22Rv1 (cell line): ENCODE results near the gene RFTN1.

Source experiments
- ZFX ChIP-seq: fragments of 450-650 bp; IDR thresholded peaks from 2 replicates; pipeline ENCODE4 v1.6.1; 2017; ENCODE audit warnings: antibody characterized with exemption, borderline replicate concordance
- TF ChIP-seq, protein P1 (sequence below): fragments of 450-650 bp; IDR thresholded peaks from 2 replicates; pipeline ENCODE4 v1.5.1; 2017; ENCODE audit warnings: mild to moderate bottlenecking

DNA sequence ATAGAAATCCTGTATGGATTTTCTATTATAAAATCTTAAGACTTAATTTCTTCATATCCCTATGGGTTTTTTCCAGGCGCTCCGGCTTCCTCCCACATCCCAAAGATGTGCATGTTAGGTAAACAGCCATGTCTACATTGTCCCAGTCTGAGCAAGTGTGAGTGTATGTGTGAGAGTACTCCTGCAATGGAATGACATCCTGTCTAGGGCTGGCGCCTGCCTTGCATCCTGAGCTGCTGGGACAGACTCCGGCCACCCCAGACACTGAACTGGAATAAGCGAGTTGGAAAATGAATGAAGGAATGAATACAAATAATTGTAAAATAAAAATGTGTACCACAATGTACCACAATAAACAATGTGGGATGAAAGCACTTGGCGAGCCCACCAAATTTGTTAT is 69.2 kb downstream of the RFTN1 start:
- TF ChIP-seq, protein P1, sequence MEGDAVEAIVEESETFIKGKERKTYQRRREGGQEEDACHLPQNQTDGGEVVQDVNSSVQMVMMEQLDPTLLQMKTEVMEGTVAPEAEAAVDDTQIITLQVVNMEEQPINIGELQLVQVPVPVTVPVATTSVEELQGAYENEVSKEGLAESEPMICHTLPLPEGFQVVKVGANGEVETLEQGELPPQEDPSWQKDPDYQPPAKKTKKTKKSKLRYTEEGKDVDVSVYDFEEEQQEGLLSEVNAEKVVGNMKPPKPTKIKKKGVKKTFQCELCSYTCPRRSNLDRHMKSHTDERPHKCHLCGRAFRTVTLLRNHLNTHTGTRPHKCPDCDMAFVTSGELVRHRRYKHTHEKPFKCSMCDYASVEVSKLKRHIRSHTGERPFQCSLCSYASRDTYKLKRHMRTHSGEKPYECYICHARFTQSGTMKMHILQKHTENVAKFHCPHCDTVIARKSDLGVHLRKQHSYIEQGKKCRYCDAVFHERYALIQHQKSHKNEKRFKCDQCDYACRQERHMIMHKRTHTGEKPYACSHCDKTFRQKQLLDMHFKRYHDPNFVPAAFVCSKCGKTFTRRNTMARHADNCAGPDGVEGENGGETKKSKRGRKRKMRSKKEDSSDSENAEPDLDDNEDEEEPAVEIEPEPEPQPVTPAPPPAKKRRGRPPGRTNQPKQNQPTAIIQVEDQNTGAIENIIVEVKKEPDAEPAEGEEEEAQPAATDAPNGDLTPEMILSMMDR, result no peak
- TF ChIP-seq ZFX, result no peak
